Heart left ventricle (tissue), 16 donors: ENCODE measurements around the gene MYL2. TPM values are rescaled to one million over a fixed set of nuclear protein-coding genes. Genes with fewer than 3 reads are reported as not detected.

Source experiments
- ATAC-seq, 4 donors: fragments of 200-7000 bp; cut with Tn5 transposase; one replicate each; pipeline ENCODE4 v1.9.1; 2020 to 2022; ENCODE audit warnings: moderate library complexity in 4 of 4, mild to moderate bottlenecking in 3 of 4, moderate number of reproducible peaks in 1 of 4
- DNase-seq, 5 donors: peaks; one replicate each; pipeline ENCODE4 v3.0.0-alpha.2; 2020
- H3K27ac ChIP-seq, 12 donors: fragments of 200-600 bp; sonication (generic) in 4 of 12; one replicate each; pipeline versions ENCODE4 v1.5.0 to v1.8.0; 2016 to 2022; ENCODE audit warnings: mild to moderate bottlenecking in 2 of 12
- H3K27me3 ChIP-seq, 9 donors: fragments of 200-600 bp; sonication (generic) in 2 of 9; one replicate each; pipeline versions ENCODE4 v1.5.1 to v1.8.0; 2016 to 2022; ENCODE audit warnings: mild to moderate bottlenecking in 3 of 9
- H3K36me3 ChIP-seq, 9 donors: fragments of 200-600 bp; sonication (generic) in 2 of 9; one replicate each; pipeline versions ENCODE4 v1.5.0 to v1.8.0; 2018 to 2022; ENCODE audit warnings: mild to moderate bottlenecking in 2 of 9
- H3K4me1 ChIP-seq, 12 donors: fragments of 200-600 bp; sonication (generic) in 4 of 12; one replicate each; pipeline versions ENCODE4 v1.5.0 to v1.8.0; 2016 to 2022; ENCODE audit warnings: mild to moderate bottlenecking in 3 of 12
- H3K4me3 ChIP-seq, 12 donors: fragments of 200-600 bp; sonication (generic) in 4 of 12; one replicate each; pipeline versions ENCODE4 v1.5.0 to v1.8.0; 2017 to 2022; ENCODE audit warnings: mild to moderate bottlenecking in 9 of 12, moderate library complexity in 4 of 12
- H3K9me3 ChIP-seq, 12 donors: fragments of 200-600 bp; sonication (generic) in 4 of 12; one replicate each; pipeline versions ENCODE4 v1.5.0 to v1.8.0; 2016 to 2022; ENCODE audit warnings: mild to moderate bottlenecking in 1 of 12
- POLR2A ChIP-seq, 2 donors: fragments of 450-650 bp; IDR thresholded peaks; one replicate each; pipeline ENCODE4 v1.6.1; 2017; ENCODE audit warnings: antibody characterized with exemption in 2 of 2, mild to moderate bottlenecking in 2 of 2, moderate library complexity in 2 of 2
- WGBS, 4 donors: extraction: QIAGEN DNeasy Blood & Tissue Kit in 2 of 4; methylation state at CpG; one replicate each; pipeline versions ENCODE4 v1.1.5 to v1.1.7; 2013 to 2018; 5-methylcytosine and 5-hydroxymethylcytosine counted together
- intact Hi-C, 10 donors: fragments of 100-400 bp; cut with DNase I; formaldehyde crosslinking; loops; one replicate each; pipeline versions ENCODE4 v1.11.1 to v1.14.2; 2022
- polyA plus RNA-seq, 2 donors: library from polyadenylated mRNA; stranded (reverse); fragments of 200-250 nt; gene quantifications; one replicate each; pipeline ENCODE4 v1.2.3, GENCODE V29; 2013
- total RNA-seq, 9 donors: library from RNA; depleted of rRNA in 2 of 9; stranded (reverse); fragments of >200 nt in 2 of 9; fragmentation: NEBNext Ultra II Directional in 3 of 9; extraction: Animal tissue kit (Norgen Biotek cat#: 25700) in 3 of 9; gene quantifications; one replicate each; pipeline versions ENCODE4 v1.1.0 to v1.2.4, GENCODE V29; 2016 to 2023
- TF ChIP-seq, protein P1 (sequence below), 12 donors: fragments of 200-600 bp; sonication (generic) in 4 of 12; IDR thresholded peaks; one replicate each; pipeline versions ENCODE4 v1.5.0 to v1.8.0; 2018 to 2022; ENCODE audit warnings: antibody characterized with exemption in 12 of 12, mild to moderate bottlenecking in 5 of 12
- donor health status: ischemic (EF 13 %, LVEDD 7.1; RV severe dilation, severe dysfunction).
- donor health status: healthy with polysubstance abuse.
- donor health status: DM: no; HTN: yes; CAD: no.
- donor health status: DM: no; HTN: no; CAD: no.
- donor health status: ischemic (EF 25% LVEDD 6.9; RV normal size, moderate dysfunction).
- donor health status: ischemic (EF 25% LVEDD 5.7; RV mildly dilated, moderate dysfunction).
- donor health status: healthy.
- donor health status: DM: yes; HTN: yes; CAD: no.
- donor health status: ischemic (EF 35%, LVEDD 5.7; RV mildly dilated, moderate dysfunction).
- donor health status: nonischemic (EF 11% LVEDD 7.7; RV severe dilation, severe dysfunction).
- donor health status: DM: yes; HTN: yes; CAD: no.
- donor health status: PGD.
- donor health status: ischemic (EF 29% LVEDD 5.4; RV normal size, mild dysfunction).
- donor health status: nonischemic (EF 23%, LVEDD 6.1; RV moderate dilation, normal function).

MYL2 gene
- total and polyA plus RNA-seq, 11 donors = 9,599 to 55,783 (median 25,284) TPM

DNA sequence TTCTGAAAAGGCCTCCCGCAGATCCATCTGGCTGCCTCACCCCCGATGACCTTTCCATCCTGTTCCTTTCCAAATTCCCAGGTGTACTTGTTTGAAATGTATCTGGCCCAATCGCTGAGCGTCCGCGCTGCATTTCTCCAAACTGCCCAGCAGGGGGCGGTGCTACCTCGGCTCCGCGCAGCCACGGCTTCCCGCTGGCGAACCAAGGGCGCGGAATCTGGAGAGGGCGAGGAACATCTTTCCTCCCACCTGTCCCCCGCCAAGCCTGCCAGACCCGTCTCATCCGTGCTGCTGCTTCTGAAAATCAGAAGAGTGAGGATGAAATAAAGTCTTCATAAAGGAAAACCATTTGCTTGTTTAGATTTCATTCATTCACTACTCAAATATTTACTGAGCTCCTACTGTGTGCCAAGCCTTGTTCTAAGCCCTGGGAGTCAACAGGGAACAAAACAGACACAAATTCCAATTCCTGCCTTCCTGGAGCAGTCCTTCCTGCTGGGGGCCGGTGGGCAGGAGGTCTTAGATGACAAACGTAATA is 16.8 kb upstream of the MYL2 start:
- TF ChIP-seq, protein P1, sequence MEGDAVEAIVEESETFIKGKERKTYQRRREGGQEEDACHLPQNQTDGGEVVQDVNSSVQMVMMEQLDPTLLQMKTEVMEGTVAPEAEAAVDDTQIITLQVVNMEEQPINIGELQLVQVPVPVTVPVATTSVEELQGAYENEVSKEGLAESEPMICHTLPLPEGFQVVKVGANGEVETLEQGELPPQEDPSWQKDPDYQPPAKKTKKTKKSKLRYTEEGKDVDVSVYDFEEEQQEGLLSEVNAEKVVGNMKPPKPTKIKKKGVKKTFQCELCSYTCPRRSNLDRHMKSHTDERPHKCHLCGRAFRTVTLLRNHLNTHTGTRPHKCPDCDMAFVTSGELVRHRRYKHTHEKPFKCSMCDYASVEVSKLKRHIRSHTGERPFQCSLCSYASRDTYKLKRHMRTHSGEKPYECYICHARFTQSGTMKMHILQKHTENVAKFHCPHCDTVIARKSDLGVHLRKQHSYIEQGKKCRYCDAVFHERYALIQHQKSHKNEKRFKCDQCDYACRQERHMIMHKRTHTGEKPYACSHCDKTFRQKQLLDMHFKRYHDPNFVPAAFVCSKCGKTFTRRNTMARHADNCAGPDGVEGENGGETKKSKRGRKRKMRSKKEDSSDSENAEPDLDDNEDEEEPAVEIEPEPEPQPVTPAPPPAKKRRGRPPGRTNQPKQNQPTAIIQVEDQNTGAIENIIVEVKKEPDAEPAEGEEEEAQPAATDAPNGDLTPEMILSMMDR (IDR thresholded peaks at IDR 0.05) = peak; percentile 87 to 98 (median 94)
- no peak for TF ChIP-seq POLR2A (IDR thresholded peaks at IDR 0.05)
- peak in 3 of 4 donors; percentile 49 to 54 (median 54) for ATAC-seq
- peak in 4 of 5 donors; percentile 50 to 82 (median 63) for DNase-seq
- no peaks in the 10 kb centered on the region for H3K36me3 ChIP-seq
- peaks cover 0 to 15% (median 5%) of the 10 kb centered on the region in 12 donors for H3K4me1 ChIP-seq
- peak overlapping the region in 3 of 12 donors; percentile 19 to 71 (median 47) for H3K27ac ChIP-seq
- no peaks in the 10 kb centered on the region for H3K9me3 ChIP-seq
- peak overlapping the region in 7 of 12 donors; percentile 7 to 37 (median 27) for H3K4me3 ChIP-seq
- H3K27me3 ChIP-seq = peaks cover 0 to 15% (median 4%) of the 10 kb centered on the region in 9 donors
- intact Hi-C loops = loop anchor here (2.0 to 10.0 kb wide), 8 partner anchors 55 to 376 kb away; no protein-coding TSS in a partner anchor
- 4 to 5% (median 5%) methylated on average over 11 to 21 of the region's 21 CpGs for WGBS, 4 donors

DNA sequence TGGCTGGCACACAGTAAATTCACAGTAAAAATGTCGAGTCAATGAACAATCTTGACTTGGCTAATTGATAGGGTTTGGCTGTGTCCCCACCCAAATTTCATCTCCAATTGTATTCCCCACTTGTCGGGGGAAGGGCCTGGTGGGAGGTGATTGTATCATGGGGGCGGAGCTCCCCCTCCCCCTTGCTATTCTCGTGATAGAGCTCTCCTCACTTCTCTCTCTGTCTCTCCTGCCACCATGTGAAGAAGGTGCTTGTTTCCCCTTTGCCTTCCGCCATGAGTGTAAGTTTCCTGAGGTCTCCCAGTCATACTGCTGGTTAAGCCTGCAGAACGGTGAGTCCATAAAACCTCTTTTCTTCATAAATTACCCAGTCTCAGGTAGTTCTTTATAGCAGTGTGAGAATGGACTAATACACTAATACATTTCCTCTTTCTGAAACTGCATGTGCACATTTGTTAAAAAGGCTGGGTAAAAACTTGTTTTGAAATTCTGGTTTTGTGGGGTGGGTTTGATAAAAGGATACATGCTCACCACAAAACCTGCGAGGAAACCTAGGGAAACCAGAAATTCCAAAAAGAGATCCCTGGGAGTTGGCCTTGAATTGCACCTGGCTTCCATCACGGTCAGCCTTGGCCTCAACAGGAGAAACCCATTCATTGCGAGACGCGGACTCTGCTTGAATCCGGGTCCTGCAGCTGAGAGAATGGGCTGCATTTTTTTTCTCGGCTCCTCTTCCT is 16.2 kb upstream of the MYL2 start:
- Histone ChIP-seq H3K4me1 (peaks cover 0 to 20% (median 7%) of the 10 kb centered on the region in 12 donors), H3K27ac (peak overlapping the region in 6 of 12 donors; percentile 19 to 71 (median 46)), H3K4me3 (peak overlapping the region in 7 of 12 donors; percentile 7 to 37 (median 27)), H3K36me3 (no peaks in the 10 kb centered on the region), H3K27me3 (peaks cover 0 to 15% (median 4%) of the 10 kb centered on the region in 9 donors), H3K9me3 (no peaks in the 10 kb centered on the region)
- TF ChIP-seq, protein P1 (IDR thresholded peaks at IDR 0.05) = no peak
- no peak for TF ChIP-seq POLR2A (IDR thresholded peaks at IDR 0.05)
- 30 to 38% (median 35%) methylated on average over 13 of the region's 13 CpGs for WGBS, 4 donors
- ATAC-seq (peak in 2 of 4 donors; percentile 10 to 19), DNase-seq (no peak)
- intact Hi-C loops = loop anchor here (2.0 to 10.0 kb wide), 8 partner anchors 56 to 376 kb away; no protein-coding TSS in a partner anchor

DNA sequence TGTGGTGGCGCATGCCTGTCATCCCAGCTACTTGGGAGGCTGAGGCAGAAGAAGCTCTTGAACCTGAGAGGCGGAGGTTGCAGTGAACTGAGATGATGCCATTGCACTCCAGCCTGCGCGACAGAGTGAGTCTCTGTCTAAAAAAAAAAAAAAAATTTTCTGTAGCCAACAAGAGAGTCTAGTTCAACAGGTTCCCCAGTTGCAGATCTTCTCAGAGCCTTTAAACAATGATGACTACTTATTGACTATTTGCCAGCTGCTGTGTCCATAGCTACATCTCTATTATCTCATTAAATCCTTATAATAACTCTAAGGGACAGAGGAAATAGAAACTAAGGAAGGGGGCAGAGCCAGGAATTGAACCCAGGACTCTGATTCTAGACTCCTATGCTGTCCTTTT is 15.2 kb upstream of the MYL2 start:
- intact Hi-C loops = loop anchor here in 9 of 10 donors (5.0 to 10.0 kb wide), 6 partner anchors 57 to 377 kb away; no protein-coding TSS in a partner anchor

More for the DNA sequence above, 15.2 kb upstream of the MYL2 start:
- Histone ChIP-seq H3K27ac (peak overlapping the region in 5 of 12 donors; percentile 23 to 71 (median 49)), H3K4me1 (peaks cover 0 to 20% (median 7%) of the 10 kb centered on the region in 12 donors), H3K4me3 (no peak overlapping the region), H3K9me3 (no peaks in the 10 kb centered on the region), H3K36me3 (no peaks in the 10 kb centered on the region), H3K27me3 (peaks cover 0 to 15% (median 4%) of the 10 kb centered on the region in 9 donors)
- 95 to 98% (median 97%) methylated on average over 4 of the region's 4 CpGs for WGBS, 4 donors
- no peak for TF ChIP-seq POLR2A (IDR thresholded peaks at IDR 0.05)
- TF ChIP-seq, protein P1 (IDR thresholded peaks at IDR 0.05) = no peak
- DNase-seq (no peak), ATAC-seq (no peak)
